ENCODE results near the gene TTC5.
"Not testable (repeated sequence)": the region's sequence is repeated elsewhere in the genome, so short reads cannot be mapped to it uniquely, and the experiment has no call there.

DNA sequence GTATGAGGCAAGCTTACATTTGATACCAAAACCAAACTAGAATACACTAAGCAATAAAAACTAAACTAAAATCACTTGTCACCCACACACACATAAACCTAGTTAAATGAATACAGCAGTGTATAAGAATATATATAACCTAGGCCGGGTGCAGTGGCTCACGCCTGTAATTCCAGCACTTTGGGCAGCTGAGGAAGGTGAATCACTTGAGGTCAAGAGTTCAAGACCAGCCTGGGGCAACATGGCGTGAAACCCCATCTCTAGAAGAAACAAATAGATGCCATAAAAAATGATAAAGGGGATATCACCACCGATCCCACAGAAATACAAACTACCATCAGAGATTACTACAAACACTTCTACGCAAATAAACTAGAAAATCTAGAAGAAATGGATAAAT is 41.4 kb downstream of the TTC5 start:
- TF ChIP-seq POLR2A, POLR2AphosphoS5 (IDR thresholded peaks at IDR 0.05; ENCODE audit: low read depth, low read length): not testable (repeated sequence)

Data from GM12892 (cell line).